Stimulated activated naive CD8-positive, alpha-beta T cell treated with anti-CD3 and anti-CD28 coated beads, Interleukin-15, Interleukin-2, amounts not matched to agents 100 U/mL and 50 U/mL, for 24 hours (primary cell): ENCODE data around the gene EYS.
"Not testable (repeated sequence)": the region's sequence is repeated elsewhere in the genome, so short reads cannot be mapped to it uniquely, and the experiment has no call there.

Experiments used
- ATAC-seq: fragments of 150-1000 bp; cut with Tn5 transposase; one replicate; pipeline ENCODE4 v1.10.0; 2021
- DNase-seq: peaks from one replicate; pipeline ENCODE4 v3.0.0; 2021

EYS gene

DNA sequence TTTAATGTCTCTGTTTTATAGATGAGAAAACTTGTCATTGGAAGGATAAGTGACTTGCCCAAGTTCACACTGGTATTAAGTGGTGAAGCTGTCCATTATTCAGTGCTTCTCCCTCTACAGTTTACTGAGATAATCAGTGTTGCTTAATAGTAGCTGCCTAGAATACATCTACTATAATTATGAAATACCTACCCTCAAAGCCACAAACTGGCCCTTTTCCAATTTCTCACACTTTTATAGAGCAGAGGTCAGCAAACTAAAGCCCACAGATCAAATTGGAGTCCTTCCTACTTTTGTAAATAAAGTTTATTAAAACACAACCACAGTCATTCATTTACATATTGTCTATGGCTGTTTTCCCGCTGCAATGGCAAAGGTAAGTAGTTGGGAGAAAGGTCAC is 73.5 kb downstream of the EYS start:
- no peak for ATAC-seq
- no peak for DNase-seq

DNA sequence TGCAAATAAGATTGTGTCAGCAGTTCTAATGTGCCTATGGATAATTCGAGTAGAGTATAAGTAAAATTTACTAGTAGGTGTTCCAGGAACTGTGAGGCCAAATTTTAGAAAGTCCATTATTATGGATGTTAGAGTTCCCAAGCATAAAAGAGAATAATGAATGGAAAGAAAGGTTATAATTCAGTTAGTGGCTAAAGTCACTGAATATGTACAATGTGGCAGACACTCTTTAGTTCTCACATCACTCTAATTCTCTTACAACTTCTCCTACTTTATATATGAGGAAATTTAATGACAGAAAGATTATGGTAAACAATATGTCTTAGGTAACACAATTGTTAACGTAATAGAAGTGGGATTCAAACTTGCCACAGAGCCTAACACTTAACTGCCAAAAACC is 75.3 kb downstream of the EYS start:
- ATAC-seq (no peak), DNase-seq (no peak)

DNA sequence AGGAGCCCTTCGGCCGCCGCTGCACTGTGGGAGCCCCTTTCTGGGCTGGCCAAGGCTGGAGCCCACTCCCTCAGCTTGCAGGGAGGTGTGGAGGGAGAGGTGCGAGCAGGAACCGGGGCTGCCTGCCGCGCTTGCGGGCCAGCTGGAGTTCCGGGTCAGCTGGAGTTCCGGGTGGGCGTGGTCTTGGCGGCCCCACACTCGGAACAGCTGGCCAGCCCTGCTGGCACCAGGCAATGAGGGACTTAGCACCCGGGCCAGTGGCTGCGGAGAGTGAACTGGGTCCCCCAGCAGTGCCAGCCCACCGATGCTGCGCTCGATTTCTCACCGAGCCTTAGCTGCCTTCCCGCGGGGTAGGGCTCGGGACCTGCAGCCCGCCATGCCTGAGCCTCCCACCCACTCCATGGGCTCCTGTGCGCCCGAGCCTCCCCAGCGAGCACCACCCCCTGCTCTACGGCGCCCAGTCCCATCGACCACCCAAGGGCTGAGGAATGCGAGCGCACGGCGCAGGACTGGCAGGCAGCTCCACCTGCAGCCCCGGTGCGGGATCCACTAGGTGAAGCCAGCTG is 79.5 kb downstream of the EYS start:
- DNase-seq, ATAC-seq: not testable (repeated sequence)

DNA sequence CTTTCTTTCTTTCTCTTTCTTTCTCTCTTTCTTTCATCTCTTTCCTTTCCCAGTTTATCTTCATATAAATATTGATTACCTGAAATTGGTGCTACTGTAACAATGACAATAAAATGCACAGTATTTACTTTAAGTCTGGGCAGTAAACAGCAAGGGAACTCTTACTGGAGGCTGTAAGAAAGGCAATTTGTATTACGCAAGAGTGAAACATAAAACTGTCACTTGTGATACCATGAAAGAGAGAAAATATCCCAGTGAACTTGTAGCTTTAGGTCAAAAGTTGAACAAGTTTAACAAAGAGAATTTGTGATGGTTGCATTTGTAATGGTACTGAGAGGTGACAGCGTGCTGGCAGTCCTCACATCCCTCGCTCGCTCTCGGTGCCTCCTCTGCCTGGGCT is 80.0 kb downstream of the EYS start:
- DNase-seq, result no peak
- ATAC-seq, result no peak

DNA sequence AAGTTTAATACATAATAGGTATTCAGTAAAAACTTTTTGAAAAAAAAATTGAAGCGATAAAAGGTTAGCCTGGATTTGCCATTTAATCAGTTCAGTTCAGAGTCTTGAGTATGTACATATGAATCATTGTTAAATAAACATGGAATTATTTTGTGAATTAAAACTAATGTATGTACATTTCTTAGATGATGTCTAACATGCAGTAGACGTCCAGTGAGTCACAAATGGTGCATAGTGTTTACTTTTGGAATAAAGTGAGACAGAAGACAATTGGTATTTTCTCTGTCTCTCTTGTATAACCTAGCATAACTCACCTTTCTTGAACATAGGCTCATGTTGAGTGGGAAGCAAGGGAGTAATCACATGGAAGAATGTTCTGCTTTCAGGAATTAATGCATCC is 83.5 kb downstream of the EYS start:
- DNase-seq (no peak), ATAC-seq (no peak)

DNA sequence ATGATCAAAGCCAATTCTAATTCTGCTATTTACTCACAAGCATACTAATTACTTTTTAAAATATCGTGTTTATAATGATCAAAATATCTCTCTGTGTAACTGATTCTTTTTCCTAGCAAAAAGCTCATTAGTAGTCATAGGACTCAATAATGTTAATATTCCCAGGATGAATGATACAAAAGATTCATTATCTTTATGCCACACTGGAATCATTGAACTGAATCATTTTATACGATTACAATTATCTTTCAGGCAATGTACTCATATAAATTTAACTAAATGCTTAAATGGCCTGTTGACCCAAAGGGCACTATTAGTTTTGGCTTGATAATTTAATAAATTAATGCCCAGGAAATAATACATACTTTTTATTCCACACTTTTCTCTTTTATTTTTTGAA is 96.3 kb downstream of the EYS start:
- no peak for DNase-seq

DNA sequence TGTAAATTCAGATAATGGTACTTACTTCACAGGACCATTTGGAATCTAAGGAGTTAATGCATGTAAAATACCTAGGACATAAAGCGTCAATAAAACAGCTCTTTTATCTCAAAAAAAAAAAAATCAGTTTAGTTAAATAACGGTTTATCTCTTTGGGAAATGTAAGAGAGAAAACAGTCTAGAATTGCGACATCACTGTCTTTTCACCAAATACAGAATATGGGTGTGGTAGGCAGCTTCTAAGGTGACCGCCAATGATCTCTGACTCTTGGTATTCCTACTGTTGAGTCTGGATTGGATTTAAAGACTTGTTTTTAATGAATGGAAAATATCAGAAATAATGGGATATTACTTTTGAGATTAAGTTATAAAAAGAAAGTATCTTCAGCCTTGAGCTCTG is 111.5 kb downstream of the EYS start:
- ATAC-seq (no peak), DNase-seq (no peak)

More for the DNA sequence above, 96.3 kb downstream of the EYS start:
- no peak for ATAC-seq

DNA sequence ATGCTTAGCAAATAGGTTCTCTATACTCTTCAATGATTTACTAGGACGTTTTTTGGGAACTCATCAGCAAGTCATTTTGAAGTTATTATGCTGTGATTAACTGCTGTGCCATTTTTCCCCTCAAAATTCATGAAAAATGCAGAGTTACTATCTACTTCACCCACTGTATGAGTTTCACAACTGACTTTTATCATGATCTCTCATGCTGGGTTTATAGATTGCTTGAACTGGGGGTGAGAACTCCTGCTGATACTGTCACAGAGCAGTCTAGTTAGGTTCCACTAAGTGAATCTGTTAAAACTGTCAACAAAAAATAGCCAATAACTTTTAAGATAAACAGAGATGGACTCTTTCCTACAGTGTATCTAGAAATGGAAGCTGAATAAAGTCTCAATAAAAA is 136.7 kb downstream of the EYS start:
- no peak for ATAC-seq
- DNase-seq, result no peak

DNA sequence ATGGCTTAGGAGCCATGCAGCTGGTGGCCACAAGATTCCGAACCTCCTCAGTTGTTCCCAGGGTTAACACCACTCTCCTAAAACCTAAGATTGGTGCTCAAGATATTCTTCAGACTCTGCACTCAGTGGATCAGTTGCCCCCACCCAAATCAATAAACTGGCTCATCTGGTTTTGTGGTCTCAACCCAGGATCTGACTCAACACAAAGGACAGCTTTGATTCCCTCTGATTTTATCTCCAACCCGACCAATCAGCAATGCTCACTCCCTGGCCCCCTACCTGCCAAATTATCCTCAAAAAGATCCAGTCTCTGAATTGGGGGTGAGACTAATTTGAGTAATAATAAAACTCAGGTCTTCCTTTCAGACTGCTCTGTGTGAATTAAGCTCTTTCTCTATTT is 137.5 kb downstream of the EYS start:
- ATAC-seq (no peak), DNase-seq (no peak)

DNA sequence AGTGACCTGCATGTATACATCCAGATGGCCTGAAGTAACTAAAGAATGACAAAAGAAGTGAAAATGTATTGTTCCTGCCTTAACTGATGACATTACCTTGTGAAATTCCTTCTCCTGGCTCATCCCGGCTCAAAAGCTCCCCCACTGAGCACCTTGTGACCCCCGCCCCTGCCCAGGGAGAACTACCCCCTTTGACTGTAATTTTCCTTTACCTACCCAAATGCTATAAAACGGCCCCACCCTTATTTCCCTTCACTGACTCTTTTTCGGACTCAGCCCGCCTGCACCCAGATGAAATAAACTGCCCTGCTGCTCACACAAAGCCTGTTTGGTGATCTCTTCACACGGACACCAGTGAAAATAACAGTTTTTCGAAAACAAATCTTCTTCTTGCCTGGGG is 138.0 kb downstream of the EYS start:
- not testable (repeated sequence) for DNase-seq, ATAC-seq

DNA sequence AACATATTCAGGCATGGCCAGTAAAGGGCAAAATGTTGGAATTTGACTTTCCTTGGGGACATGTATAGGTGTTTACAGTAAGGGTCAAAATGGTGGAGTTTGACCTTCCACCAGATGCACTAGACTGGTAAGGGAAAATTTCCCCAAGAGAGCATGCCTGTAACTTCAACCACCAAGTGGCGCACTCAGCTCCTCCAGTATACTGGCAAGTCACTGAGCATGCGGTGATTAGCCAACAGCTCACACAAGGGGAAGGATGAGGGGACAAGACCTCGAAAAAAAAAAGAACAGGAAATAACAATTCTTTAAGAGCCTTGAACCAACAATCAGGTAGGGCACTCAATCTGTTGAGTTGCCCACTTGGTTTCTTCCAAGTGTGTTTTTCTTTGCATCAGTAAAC is 140.9 kb downstream of the EYS start:
- no peak for ATAC-seq

DNA sequence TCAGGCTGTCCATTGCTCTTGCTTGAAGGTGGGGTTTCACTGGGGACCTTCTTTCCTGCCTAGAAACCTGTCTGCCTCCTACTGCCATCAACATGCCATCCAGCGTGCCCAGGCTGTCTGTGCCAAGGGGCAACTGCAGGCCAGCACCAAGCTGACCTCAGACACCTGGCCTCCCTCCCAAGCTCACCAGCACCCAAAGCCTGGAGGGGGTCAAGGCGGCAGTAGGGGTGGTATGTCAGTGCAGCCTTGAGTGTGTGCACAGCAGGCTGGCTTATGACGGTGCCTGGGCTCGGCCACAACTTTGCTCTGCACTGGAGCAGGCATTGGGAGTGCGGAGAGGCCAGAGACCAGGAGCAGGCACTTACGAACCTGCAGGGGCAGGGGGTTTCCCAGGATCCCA is 149.0 kb downstream of the EYS start:
- ATAC-seq, result peak; percentile 3
- no peak for DNase-seq

More for the DNA sequence above, 140.9 kb downstream of the EYS start:
- DNase-seq, result no peak

DNA sequence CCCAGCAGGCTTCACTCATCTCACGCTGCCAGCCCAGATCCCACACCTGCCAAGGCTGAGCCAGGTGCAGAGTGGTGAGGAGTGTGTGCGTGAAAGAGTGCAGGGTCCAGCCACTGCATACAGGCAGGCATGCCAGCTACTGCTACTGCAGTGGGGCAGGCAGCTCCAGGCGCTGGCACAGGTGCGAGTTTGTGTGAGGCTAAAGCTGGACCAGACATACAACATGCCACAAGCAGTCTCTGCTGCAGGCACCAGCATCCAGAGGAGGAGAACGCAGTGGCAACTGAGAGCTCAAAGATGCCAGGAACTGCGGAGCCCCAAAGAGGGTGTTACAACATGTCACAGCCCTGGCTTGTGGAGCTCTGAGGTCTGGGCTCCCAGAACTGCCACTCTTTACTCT is 149.8 kb downstream of the EYS start:
- DNase-seq (no peak), ATAC-seq (no peak)

DNA sequence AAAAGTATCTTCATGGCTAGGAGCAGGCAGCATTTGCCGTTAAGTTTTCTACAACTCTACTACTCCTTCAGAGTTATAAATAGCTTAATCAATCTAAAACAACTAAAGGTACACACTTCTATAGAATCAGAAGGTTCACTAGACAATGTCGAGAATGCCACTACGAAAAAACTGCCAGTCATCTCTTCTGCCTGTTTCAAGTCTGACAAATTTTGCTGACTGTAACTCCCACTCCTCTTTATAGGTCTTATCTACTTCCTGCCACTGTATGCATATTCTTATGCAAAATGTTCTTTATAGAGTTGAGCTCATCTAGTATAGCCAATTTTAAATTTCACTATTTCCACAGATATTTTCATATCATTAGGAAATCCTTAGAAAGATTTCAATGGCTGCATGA is 160.1 kb downstream of the EYS start:
- no peak for ATAC-seq
- no peak for DNase-seq

DNA sequence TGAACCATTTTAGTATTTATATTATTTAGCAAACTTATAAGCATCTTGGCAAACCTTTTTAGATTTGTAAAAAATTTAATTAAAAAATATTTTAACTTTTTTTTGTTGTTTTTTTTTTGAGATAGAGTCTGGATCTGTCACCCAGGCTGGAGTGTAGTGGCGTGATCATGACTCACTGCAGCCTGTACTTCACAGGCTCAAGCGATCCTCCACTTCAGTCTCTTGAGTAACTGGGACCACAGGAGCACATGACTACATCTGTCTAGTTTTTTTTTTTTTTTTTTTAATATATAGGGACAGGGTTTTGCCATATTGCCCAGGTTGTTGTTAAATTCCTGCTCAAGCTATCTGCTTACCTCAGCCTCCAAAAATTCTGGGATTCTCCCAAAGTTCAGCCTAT is 161.1 kb downstream of the EYS start:
- ATAC-seq, result no peak
- no peak for DNase-seq

DNA sequence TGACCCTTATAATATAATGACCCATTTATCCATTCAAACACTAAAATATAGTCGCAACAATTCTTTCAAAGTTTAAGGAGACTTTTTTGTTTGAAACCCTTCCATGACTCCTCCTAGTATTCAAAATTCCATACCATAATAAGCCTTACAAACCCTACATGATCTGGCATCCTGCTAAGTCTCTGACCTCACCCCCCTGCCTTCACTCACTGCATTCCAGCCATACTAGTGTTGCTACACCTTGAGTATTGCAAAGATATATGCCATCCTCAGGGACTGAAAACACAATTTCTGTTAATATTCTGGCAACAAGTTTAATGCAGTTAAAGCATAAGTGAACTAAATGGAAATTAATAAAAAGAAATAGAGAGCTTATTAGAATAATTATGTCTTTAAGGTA is 168.4 kb downstream of the EYS start:
- DNase-seq, result no peak
- no peak for ATAC-seq

DNA sequence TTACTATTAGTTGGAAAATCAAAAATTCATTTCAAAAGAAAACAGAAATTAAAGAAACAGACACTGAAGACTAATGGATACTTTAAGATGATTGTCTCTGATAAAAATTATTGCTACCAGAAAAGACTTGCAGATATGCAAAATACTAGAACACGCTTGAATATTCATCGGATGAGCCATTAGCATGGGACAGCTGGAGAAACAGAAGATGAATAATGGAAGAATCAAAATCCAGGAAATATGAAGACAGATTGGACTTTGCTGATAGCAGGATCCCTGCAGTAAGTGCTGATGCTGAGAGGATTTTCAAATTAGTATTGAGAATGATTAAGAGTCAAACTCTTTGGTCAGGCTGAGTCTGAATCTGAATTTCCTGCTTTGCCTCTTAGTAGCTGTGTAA is 169.4 kb downstream of the EYS start:
- no peak for DNase-seq
- no peak for ATAC-seq

DNA sequence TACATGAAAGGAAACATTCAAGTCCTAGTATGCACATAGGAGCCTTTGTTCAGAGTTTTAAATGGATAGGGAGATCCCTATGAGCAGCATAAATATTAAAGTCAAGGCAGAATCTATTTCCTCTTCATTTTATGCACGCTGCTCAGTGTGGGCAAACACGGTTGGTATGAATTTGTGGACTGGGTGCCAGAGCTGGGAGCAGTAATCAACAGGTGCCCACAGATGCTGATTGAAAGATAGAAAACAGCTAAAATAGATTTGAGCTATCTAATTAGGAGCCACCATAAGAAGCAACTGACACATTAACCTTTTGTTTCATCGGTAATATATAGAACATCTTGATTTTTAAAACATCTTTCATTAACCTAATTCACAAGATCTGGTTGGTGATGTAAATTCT is 175.5 kb downstream of the EYS start:
- DNase-seq (no peak), ATAC-seq (no peak)

DNA sequence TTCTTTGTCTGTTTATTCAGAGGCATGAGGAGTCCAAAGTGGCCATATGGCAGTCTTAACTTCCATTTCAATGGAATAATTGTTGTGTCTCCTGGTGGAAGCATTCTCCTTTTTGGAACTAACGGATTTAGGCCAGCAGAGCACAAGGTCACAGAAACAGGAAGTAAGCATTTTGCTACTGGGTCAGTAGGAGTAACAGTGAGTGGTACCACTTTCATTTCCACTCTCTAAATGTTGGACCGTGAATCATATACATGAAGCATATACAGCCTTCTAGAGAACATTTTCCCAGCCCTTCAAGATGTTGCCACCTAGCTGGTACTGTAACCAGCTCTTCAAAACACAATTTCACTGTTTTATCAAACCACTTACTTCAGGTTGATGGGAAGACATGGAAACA is 182.8 kb downstream of the EYS start:
- ATAC-seq, result no peak
- DNase-seq, result no peak

DNA sequence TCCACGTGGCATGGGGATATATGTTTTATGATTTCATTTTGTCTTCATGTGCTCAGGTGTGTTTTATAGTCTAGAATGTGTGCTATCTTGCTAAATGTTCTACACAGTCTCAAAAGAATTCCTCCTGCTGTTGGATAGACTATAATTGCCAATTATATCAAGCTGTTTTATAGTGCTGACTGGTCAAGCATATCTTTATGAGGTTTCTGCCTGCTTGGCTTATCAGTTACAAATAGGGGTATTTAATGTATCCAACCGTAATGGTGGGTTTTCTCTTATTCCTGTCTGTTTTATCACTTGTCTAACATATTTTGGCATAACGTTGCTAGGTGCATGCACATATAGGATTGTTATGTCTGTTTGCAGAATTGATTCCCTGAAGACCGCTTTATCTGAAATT is 201.3 kb downstream of the EYS start:
- no peak for ATAC-seq
- no peak for DNase-seq

DNA sequence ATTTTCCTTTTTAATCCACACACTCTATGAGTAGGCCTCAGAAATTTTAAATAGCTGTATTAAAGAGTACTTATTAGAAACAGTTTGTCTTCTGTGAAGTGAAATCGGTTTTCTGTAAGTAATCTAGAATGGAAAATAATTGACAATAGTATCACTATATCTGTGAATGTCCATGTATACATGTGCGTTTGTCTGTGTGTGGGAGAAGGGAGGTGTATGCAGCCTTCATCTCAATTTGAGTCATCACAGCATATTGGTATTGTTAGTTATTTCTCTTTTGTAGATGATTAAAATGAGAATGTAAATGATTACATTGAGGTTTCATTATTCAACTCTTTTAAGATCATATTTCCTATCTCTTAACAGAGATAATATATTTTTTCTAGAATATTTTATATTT is 206.0 kb downstream of the EYS start:
- no peak for DNase-seq
- no peak for ATAC-seq

DNA sequence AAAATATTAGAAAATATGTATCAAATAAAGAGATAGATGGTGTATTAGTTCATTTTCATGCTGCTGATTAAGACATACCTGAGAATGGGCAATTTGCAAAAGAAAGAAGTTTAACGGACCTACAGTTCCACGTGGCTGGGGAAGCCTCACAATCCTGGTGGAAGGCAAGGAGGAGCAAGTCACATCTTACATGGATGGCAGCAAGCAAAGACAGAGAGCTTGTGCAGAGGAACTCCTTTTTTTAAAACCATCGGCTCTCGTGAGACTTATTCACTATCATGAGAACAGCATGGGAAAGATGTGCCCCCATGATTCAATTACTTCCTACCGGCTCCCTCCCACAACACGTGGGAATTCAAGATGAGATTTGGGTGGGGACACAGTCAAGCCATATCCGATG is 223.4 kb downstream of the EYS start:
- DNase-seq, ATAC-seq: not testable (repeated sequence)

DNA sequence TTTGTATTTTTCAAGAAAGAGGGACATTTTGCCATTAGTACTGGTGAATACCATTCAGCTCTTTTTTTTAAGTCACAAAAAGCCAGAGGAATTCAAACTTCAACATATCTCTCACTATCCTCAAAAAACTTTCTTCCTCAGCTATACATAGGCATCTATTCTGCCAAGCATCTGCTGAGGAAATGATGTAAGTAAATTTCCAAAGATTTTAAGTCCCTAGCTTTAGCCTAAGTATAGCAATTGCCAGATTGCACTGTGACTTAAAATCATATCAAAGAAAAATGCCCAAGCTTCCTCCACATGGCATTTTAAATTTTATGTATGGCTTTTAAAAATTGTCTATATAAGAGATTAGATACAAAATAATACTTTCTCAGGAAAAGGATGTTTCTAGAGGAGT is 237.4 kb downstream of the EYS start:
- no peak for ATAC-seq
- DNase-seq, result no peak

DNA sequence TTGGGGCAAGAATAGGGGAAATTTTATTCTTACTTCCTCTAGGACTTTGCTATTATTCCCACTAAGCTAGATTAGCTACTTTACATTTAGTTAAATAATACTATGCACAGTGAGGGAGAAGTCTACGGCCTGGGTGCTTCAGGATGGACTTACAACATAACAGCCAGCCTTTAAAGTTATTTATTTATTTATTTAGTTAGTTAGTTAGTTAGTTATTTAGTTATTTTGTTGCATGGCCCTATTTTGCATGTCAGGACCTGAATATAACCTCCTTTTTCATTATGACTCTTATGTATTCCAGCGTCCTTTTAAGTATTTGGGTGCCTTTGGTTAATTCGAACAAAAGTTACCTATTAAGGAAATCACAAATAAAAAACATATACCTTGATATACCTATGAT is 238.7 kb downstream of the EYS start:
- ATAC-seq, result no peak
- DNase-seq, result no peak

DNA sequence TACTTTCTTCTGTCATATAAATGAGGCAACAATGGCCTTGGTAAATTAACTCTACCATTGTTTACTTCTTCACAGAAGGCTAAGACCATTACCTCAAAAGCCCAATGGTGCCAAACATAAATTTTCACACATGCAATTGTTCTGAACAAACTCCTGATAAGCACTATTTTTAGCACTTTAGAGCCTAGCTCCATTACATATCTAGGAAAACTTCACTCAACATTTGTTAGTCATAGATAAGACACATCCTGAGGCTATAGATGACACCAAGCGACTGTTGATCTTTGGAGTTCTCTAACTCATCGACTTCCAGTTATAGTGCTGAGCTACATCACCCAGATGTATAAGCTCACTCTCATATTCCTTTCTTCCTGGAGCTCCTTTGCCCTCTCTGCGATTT is 245.9 kb downstream of the EYS start:
- DNase-seq (no peak), ATAC-seq (no peak)
